CD4-positive, alpha-beta T cell treated with Interleukin-12 subunit alpha and Interleukin-12 subunit beta, for 1 hour (primary cell): Measurements from ENCODE around the gene FCN2.

Source experiments
- DNase-seq: peaks from one replicate; pipeline ENCODE4 v3.0.0-alpha.2; 2020

Gene FCN2

DNA sequence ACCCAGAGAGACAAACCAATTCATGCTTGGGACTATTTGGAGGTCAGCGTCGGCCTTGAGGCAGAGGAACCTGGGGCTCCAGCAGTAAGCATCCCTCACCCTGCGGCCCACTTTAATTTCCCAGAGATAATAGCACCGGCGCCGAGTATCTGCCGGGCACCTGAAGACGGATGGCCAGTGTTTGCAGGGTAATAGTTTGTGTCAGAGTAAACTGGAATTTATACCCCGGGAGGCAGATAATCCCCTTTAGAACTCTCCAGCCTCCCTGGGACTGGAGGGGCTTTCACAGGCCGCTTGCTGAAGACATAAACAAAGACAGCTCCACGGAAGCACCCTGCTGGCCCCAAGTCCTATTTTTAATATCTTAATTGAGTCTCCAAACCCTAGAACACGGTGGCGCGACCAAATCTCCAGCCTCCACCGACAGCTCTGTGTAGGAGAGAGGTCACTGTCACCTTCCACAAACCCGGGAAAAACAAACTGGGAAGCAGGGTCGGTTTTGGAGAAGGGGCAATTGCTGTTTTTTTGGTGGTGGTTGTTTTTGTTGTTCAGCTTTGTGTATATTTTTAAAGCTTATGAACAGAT is 54.5 kb downstream of the FCN2 start:
- no peak for DNase-seq

DNA sequence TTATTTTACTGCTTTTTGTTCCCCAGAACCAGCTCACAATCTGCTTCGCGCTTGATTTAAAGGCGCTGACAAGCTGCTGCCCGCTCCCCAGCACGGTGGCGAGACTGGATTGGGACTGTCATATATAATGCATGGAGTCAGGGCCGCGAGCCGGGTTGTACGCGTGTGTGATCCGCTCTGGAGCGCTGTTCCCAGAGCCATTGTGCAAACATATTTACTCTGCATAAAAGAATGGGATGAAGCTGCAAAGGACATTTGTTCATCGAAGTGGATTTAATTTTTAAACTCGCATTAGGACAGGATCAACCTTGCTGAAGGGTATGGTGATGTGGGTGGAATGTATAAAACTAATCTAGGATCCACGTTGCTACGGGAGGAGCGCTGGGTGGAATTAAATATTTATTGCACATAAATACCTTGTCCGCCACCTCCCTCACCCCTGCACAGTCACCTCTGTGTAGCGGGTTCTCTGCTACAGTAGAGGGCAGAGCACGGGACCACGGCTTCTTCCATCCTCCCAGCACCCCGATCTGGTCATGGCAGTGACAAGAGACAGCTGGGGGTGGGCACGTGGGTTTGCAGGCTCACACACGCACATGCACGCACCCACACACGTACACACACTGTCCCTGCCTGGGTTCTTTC is 55.2 kb downstream of the FCN2 start:
- no peak for DNase-seq

DNA sequence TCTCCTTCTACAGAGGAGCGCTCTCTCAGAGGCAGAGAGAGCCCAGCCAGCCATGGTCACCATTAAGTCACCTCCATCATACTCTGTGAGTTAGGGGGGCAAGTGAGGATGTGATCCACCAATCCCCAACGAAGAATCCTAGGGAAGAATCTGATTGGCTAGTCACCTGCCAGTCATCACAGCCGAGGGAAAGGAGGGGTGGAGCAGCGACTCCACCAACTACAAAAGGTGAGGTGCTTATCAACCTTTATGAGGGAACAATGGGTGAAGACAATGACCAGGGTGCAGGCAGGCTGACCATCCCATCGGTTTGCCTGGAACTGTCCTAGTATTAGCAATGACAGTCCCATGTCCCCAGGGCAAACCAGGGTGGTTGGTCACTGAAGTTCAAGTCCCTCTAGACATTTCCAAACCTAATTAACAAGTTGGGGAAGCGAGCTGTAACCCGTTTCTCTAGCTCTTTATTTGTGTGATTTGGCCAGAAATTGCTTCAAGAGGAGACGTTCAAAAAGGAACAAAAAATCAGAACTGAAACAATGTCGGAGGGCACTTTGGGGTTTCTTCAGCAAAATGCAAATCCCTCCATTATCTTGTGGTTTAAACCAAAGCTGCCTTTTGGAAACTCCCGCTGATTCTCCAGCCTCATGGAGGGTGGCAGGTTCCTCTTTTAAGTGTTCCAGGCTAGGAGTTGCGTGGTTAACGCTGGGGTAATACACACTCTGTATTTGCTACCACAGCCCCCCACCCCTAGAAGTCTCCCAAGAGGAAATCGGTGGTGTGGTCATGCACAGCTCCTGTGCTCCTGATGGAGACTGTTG is 55.9 kb downstream of the FCN2 start:
- peak; percentile 14 for DNase-seq
